PFSK-1 (cell line): ENCODE measurements around the gene FRMD3.

Experiments
- FOXP2 ChIP-seq: optimal IDR thresholded peaks from 2 replicates; pipeline ENCODE3; 2011; ENCODE audit warnings: borderline replicate concordance, control low read depth, inconsistent platforms; ENCODE audit not compliant: insufficient read depth; ENCODE audit errors: extremely low read length, extremely low read depth
- POLR2AphosphoS5 ChIP-seq: IDR thresholded peaks from 2 replicates; pipeline ENCODE4 v1.6.1; 2012; ENCODE audit warnings: low read depth, mild to moderate bottlenecking, control low read depth, low read length, moderate library complexity
- SIN3A ChIP-seq: IDR thresholded peaks from 2 replicates; pipeline ENCODE4 v1.6.1; 2012; ENCODE audit warnings: mild to moderate bottlenecking, low read length, moderate library complexity, borderline replicate concordance; ENCODE audit not compliant: insufficient read depth
- TAF1 ChIP-seq: IDR thresholded peaks from 2 replicates; pipeline ENCODE4 v1.6.1; 2012; ENCODE audit warnings: low read length, control low read depth, borderline replicate concordance; ENCODE audit not compliant: insufficient read depth
- TF ChIP-seq, protein P1 (sequence below), 2 experiments: IDR thresholded peaks; 2 replicates each; pipeline versions ENCODE4 v1.6.1 to v1.8.0; 2011 to 2012; ENCODE audit warnings: low read depth in 2 of 2, low read length in 2 of 2, control low read depth in 1 of 2, inconsistent platforms in 1 of 2, mild to moderate bottlenecking in 1 of 2, moderate library complexity in 1 of 2; ENCODE audit not compliant: insufficient read depth in 1 of 2

DNA sequence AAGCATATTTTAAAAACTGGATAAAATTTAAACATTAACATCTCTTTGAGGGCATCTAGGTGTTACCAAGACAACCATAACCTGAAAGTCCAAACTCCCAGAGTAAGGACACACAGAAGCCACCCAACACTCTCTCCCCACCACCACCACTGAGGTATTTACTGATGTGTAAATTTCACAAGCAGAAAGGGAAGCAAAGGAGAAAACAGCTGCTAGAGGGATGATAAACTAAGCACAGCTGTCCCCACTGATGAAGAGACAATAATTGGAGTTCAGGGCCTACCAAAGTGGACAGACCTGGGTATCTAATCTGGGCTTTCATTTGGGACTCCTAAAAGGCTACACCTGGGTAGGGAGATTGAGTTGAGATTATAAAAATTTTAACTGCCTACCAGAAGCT is 63.6 kb downstream of the FRMD3 start:
- TF ChIP-seq POLR2AphosphoS5 (no peak), TAF1 (no peak), SIN3A (no peak), FOXP2 (no peak)
- TF ChIP-seq, protein P1, sequence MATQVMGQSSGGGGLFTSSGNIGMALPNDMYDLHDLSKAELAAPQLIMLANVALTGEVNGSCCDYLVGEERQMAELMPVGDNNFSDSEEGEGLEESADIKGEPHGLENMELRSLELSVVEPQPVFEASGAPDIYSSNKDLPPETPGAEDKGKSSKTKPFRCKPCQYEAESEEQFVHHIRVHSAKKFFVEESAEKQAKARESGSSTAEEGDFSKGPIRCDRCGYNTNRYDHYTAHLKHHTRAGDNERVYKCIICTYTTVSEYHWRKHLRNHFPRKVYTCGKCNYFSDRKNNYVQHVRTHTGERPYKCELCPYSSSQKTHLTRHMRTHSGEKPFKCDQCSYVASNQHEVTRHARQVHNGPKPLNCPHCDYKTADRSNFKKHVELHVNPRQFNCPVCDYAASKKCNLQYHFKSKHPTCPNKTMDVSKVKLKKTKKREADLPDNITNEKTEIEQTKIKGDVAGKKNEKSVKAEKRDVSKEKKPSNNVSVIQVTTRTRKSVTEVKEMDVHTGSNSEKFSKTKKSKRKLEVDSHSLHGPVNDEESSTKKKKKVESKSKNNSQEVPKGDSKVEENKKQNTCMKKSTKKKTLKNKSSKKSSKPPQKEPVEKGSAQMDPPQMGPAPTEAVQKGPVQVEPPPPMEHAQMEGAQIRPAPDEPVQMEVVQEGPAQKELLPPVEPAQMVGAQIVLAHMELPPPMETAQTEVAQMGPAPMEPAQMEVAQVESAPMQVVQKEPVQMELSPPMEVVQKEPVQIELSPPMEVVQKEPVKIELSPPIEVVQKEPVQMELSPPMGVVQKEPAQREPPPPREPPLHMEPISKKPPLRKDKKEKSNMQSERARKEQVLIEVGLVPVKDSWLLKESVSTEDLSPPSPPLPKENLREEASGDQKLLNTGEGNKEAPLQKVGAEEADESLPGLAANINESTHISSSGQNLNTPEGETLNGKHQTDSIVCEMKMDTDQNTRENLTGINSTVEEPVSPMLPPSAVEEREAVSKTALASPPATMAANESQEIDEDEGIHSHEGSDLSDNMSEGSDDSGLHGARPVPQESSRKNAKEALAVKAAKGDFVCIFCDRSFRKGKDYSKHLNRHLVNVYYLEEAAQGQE (IDR thresholded peaks at IDR 0.05; ENCODE audit: insufficient read depth in 1 of 2, low read depth in 2 of 2, low read length in 2 of 2) = no peak
